K562 treated with DMSO at 1 percent for 12 hours (cell line): Measurements from ENCODE around the gene HOXA5. TPM values are rescaled to one million over a fixed set of nuclear protein-coding genes. Genes with fewer than 3 reads are reported as not detected.

Experiments used
- total RNA-seq: library from RNA; unstranded; fragments of 300-600 nt; gene quantifications from 2 replicates; pipeline ENCODE4 v1.2.3, GENCODE V29; 2022; ENCODE audit not compliant: insufficient read depth

HOXA5 gene
- not detected in 2 replicates for total RNA-seq

GRCh38 chr7:27143023-27143949, at the start of gene HOXA5:
TSS of gene HOXA5 (minus strand) at chr7:27143681. CDS start at chr7:27143607, 74 bp downstream.

DNA sequence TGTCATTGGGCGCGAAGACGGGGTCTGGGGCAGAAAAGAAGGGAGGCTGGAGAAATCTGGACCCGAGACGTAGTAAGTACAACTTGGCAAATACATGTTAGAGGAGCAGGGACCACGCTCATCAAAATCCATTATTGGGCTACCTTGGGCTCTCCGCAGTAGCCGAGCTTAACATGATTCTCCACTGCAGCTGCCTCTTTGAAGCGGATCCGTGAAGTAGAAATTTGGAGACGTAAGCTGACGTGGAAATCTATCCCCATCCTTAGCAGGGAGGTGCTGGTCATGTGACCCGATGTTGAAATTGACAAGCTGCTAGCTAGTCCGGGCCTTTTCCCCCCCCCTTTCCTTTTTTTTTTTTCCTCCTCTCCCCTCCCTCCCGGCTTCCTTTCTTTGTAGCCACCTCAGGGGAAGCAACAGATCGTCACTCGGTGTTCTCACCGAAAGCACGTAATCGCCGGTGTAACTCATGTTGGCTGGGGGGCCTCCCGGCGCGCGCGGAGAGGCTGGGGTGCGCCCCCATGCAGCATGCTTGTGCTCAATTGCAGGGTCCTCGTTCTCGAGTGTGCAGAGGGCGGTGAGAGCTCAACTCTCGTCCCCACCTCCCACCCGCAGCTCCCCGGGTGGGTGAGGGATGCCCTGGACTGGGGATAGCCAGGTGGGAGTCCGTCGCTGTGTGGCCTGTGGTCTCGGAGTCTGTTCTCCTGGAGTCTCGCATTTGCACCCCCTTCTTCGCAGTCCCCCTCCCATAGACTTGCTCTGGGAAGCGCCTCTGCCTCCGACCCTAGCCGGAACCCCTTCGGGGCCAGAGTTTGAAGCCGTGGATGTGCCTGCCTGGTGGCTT, 41.8 kb upstream of the HOXA5 start, which contains the start of gene HOXA11:
Gene HOXA11 (minus strand): TSS at position 220 of the 841 bp plus-strand sequence. CDS start 88 bp downstream, at position 132.

GRCh38 chr7:27173956-27174873, 30.7 kb upstream of the HOXA5 start, which contains the start of gene HOXA10:
TSS of gene HOXA10 (minus strand) at chr7:27174320. CDS start at chr7:27174306, 14 bp downstream.

GRCh38 chr7:27165089-27165995, 21.9 kb upstream of the HOXA5 start, which contains the start of gene HOXA9:
TSS of gene HOXA9 (minus strand) at chr7:27165537. CDS start at chr7:27165457, 80 bp downstream.

GRCh38 chr7:27156508-27156898, 13.0 kb upstream of the HOXA5 start, which contains the start of gene HOXA7:
TSS of gene HOXA7 (minus strand) at chr7:27156675. CDS start at chr7:27156545, 130 bp downstream.

GRCh38 chr7:27151931-27152815, 8.7 kb upstream of the HOXA5 start, which contains the start of gene HOXA3:
TSS of gene HOXA3 (minus strand) at chr7:27152583. CDS start at chr7:27110640, 41,943 bp downstream.

DNA sequence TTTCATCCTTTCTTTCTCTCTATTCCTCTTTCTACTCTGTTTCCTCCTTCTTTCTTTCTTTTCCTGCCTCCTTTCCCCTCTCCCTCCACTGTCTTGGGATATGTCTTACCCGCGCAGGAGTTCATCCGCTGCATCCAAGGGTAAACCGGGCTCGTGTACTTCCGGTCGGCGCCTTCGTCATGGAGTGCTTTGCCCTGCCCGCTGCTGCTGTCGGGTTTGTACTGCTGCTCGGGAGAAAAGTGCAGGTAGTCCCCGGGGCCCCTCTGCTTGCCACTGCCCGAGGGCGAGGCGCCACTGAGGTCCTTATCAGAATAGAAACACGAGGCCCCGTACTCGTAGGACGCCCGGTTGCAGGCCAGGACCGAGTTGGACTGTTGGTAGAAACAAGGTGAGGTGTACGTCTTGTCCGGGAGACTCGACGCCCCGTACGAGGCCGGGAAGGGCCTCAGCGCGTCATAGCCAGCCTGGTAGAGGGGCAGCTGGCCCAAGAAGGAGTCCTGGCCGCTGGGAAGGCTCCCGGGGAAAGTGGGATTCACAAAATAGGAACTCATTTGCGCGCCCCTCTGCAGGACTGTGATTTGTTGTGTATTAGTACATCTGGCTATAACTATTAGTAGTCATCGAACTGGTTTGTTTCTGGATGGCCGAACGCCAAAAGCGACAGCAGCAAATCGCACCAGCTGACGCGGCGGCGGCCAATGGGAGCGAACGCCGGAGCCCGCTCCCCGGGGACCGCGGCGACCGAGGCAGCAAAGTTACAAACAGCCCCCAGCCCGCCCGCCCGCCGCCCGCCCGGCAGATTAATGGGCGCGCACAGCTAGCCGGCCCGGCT, 3.9 kb upstream of the HOXA5 start, which contains the start of gene HOXA6:
Gene HOXA6 (minus strand): TSS at position 576 of the 832 bp plus-strand sequence. CDS start 25 bp downstream, at position 551.

GRCh38 chr7:27130540-27131389, 12.7 kb downstream of the HOXA5 start, which contains the start of gene HOXA4:
TSS of gene HOXA4 (minus strand) at chr7:27130757. CDS start at chr7:27130733, 24 bp downstream.

GRCh38 chr7:27102581-27103442, 40.7 kb downstream of the HOXA5 start, which contains the start of gene HOXA2:
TSS of gene HOXA2 (minus strand) at chr7:27102683. CDS start at chr7:27102500, 183 bp downstream.

GRCh38 chr7:27095897-27096767, 47.3 kb downstream of the HOXA5 start, which contains the start of gene HOXA1:
TSS of gene HOXA1 (minus strand) at chr7:27096000. CDS start at chr7:27095912, 88 bp downstream.

Other genes with a start within 250 kb of the HOXA5 start
- gene HOXA1, start 47.7 kb downstream of the HOXA5 start, total RNA-seq: not detected in 2 replicates
- not detected in 2 replicates for gene HOXA2, start 41.0 kb downstream of the HOXA5 start, total RNA-seq
- not detected in 2 replicates for gene HOXA4, start 12.9 kb downstream of the HOXA5 start, total RNA-seq
- not detected in 2 replicates for gene HOXA6, start 4.1 kb upstream of the HOXA5 start, total RNA-seq
- not detected in 2 replicates for gene HOXA3, start 8.9 kb upstream of the HOXA5 start, total RNA-seq
- gene HOXA7, start 13.0 kb upstream of the HOXA5 start, total RNA-seq: not detected in 2 replicates
- not detected in 2 replicates for gene HOXA9, start 21.9 kb upstream of the HOXA5 start, total RNA-seq
- gene HOXA10, start 30.6 kb upstream of the HOXA5 start, total RNA-seq: not detected in 2 replicates
- not detected in 2 replicates for gene HOXA11, start 41.6 kb upstream of the HOXA5 start, total RNA-seq
- not detected in 2 replicates for gene HOXA13, start 56.4 kb upstream of the HOXA5 start, total RNA-seq
- not detected in 2 replicates for gene EVX1, start 99.1 kb upstream of the HOXA5 start, total RNA-seq